Loucy (cell line): ENCODE results near the gene DDN.

Experiments used
- EZH2phosphoT487 ChIP-seq: fragments of 200-600 bp; IDR thresholded peaks from 2 replicates; pipeline ENCODE4 v1.6.1; 2018; ENCODE audit warnings: antibody characterized with exemption, mild to moderate bottlenecking, moderate library complexity, borderline replicate concordance
- TF ChIP-seq, protein P1 (sequence below): fragments of 200-600 bp; sonication (generic); conservative IDR thresholded peaks from 2 replicates; pipeline ENCODE4 v1.5.1; 2014; ENCODE audit warnings: mild to moderate bottlenecking, antibody characterized with exemption, low read length

DNA sequence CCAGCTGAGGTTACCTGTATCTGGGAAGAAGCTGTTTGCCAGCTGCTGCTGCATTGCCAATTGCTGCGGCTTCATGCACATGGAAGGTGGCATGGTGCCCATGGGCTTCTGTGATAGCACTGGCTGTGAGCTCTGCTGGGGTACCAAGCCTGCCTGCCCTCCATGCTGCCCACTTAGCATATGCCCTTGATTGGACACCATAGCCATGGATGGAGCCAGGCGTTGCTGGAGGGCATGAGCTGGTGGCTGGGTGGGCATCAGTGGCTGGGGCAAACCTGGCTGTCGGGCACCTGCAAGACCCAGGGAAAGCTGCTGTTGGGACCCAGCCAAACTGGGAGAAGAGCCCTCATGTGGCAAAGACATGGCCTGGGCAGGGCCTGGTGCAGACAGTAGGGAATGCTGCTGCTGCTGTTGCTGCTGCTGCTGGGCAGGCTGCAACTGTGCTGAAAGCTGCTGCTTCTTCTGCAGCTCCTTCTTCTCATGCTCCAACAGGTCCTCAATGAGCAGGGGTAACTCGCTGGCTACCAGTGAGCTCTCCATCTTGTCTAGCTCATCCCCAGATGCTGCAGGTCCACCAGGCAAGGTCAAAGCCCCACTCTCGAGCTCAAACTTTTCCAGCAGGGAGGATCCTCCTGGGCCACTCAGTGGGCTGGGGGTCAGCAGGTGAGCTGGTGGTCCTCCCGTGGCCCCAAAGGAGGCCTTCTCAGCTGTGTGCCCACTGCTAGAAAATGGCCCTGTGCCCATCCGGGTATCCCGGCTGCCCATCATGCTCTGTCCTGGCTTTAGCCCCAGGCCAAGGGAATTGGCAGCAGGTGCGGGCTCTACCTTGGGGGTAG lies 38.2 kb upstream of the DDN start:
- TF ChIP-seq, protein P1, sequence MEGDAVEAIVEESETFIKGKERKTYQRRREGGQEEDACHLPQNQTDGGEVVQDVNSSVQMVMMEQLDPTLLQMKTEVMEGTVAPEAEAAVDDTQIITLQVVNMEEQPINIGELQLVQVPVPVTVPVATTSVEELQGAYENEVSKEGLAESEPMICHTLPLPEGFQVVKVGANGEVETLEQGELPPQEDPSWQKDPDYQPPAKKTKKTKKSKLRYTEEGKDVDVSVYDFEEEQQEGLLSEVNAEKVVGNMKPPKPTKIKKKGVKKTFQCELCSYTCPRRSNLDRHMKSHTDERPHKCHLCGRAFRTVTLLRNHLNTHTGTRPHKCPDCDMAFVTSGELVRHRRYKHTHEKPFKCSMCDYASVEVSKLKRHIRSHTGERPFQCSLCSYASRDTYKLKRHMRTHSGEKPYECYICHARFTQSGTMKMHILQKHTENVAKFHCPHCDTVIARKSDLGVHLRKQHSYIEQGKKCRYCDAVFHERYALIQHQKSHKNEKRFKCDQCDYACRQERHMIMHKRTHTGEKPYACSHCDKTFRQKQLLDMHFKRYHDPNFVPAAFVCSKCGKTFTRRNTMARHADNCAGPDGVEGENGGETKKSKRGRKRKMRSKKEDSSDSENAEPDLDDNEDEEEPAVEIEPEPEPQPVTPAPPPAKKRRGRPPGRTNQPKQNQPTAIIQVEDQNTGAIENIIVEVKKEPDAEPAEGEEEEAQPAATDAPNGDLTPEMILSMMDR, result no peak
- TF ChIP-seq EZH2phosphoT487, result no peak
